Ovary (tissue), 9 donors: ENCODE results near the gene CCDC86. TPM values are rescaled to one million over a fixed set of nuclear protein-coding genes. Genes with fewer than 3 reads are reported as not detected.

Experiments
- DNase-seq, 5 donors: peaks; one replicate each; pipeline ENCODE4 v3.0.0-alpha.2; 2019 to 2020
- H3K27ac ChIP-seq, 2 donors: fragments of 200-600 bp; one replicate each; pipeline versions ENCODE4 v1.5.1 to v1.8.0; 2019 to 2022
- H3K27me3 ChIP-seq: fragments of 200-600 bp; one replicate; pipeline ENCODE4 v1.8.0; 2022
- H3K36me3 ChIP-seq: fragments of 200-600 bp; sonication (generic); one replicate; pipeline ENCODE4 v1.5.1; 2019
- H3K4me1 ChIP-seq: one replicate; pipeline ENCODE4 v1.8.1; 2013; ENCODE audit warnings: mild to moderate bottlenecking, moderate library complexity; ENCODE audit not compliant: insufficient read depth
- H3K4me3 ChIP-seq: fragments of 200-600 bp; sonication (generic); one replicate; pipeline ENCODE4 v1.5.1; 2017
- H3K9me3 ChIP-seq, 2 donors: fragments of 200-600 bp in 1 of 2; sonication (generic) in 1 of 2; one replicate each; pipeline versions ENCODE4 v1.5.1 to v1.8.1; 2013 to 2019; ENCODE audit warnings: mild to moderate bottlenecking in 1 of 2, moderate library complexity in 1 of 2
- CTCF ChIP-seq, 3 donors: fragments of 450-650 bp in 2 of 3; fragments of 200-600 bp in 1 of 3; IDR thresholded peaks; one replicate each; pipeline versions ENCODE4 v1.5.1 to v1.8.0; 2016 to 2022; ENCODE audit warnings: antibody characterized with exemption in 3 of 3, mild to moderate bottlenecking in 1 of 3
- EP300 ChIP-seq: sonication (generic); formaldehyde crosslinking; IDR thresholded peaks from one replicate; pipeline ENCODE4 v1.6.1; 2017; ENCODE audit warnings: antibody characterized with exemption
- POLR2A ChIP-seq: fragments of 450-650 bp; IDR thresholded peaks from one replicate; pipeline ENCODE4 v1.6.1; 2017; ENCODE audit warnings: antibody characterized with exemption, mild to moderate bottlenecking, moderate library complexity
- WGBS, 3 donors: extraction: QIAGEN DNeasy Blood & Tissue Kit in 1 of 3; methylation state at CpG; one replicate each; pipeline versions ENCODE4 v1.1.5 to v1.1.7; 2013 to 2017; 5-methylcytosine and 5-hydroxymethylcytosine counted together
- intact Hi-C, 4 donors: fragments of 100-400 bp; cut with DNase I; formaldehyde crosslinking; loops; one replicate each; pipeline versions ENCODE4 v1.11.0 to v1.15.1; 2022 to 2023
- polyA plus RNA-seq, 2 donors: library from polyadenylated mRNA; stranded (reverse); fragments of 200-250 nt in 1 of 2; fragments of 350-450 nt in 1 of 2; fragmentation: Illumina TruSeq in 1 of 2; extraction: RNeasy Lipid Tissue Mini Kit (QIAGEN cat#74804) in 1 of 2; gene quantifications; one replicate each; pipeline ENCODE4 v1.2.3, GENCODE V29; 2013 to 2014
- total RNA-seq, 7 donors: library from RNA; depleted of rRNA in 2 of 7; stranded (reverse); fragments of >200 nt in 2 of 7; fragmentation: NEBNext Ultra II Directional in 3 of 7; extraction: Animal tissue kit (Norgen Biotek cat#: 25700) in 3 of 7; gene quantifications; one replicate each; pipeline versions ENCODE4 v1.1.0 to v1.2.4, GENCODE V29; 2016 to 2023
- donor health status: DM: no; HTN: no; CAD: no; lungs with moderate emphysema.
- donor health status: DM: no; HTN: no; CAD: no.
- donor health status: Bipolar disorder and iron deficiency.
- donor health status: DM: yes; HTN: yes; CAD: no.
- donor health status: DM: no; HTN: no; CAD: no.
- donor health status: DM: yes; HTN: yes; CAD: no.

The CCDC86 gene
- total and polyA plus RNA-seq, 9 donors = 7.0 to 32.9 (median 19.8) TPM

- Histone ChIP-seq H3K27ac (no peak overlapping the region), H3K9me3 (no peaks in the 10 kb centered on the region), H3K36me3 (no peaks in the 10 kb centered on the region), H3K4me1 (peaks cover 3% of the 10 kb centered on the region), H3K4me3 (no peak overlapping the region), H3K27me3 (no peaks in the 10 kb centered on the region)
- WGBS, 3 donors = 55 to 61% (median 56%) methylated on average over 5 of the region's 5 CpGs
- TF ChIP-seq EP300 (no peak), POLR2A (no peak), CTCF (IDR thresholded peaks at IDR 0.05) (peak in 1 of 3 donors; percentile 18)
- no peak for DNase-seq
- intact Hi-C loops = no loop called here
Measured at GRCh38 chr11:60887556-60887955, 45.6 kb downstream of the CCDC86 start.

DNA sequence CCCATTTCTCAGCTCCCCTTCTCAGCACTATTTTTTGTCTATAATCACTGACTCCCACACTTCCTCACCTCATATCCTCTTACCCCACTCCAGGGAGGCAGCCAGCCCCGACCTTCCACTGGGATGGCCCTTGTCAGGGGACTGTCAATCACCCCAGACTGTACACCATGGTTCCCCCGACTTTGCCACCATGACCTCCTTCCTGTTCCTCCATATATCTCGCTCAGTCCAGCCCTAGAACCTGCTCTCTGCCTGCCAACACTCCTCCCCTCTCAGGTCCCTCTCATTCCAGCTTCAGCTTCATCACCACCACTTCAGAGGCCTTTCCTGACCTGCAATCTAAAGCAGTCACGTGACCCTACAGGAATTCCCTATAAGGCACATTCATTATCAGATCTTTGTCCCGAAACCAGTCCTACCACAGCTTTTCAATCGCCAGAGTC is 48.0 kb downstream of the CCDC86 start:
- peaks cover 3% of the 10 kb centered on the region for H3K4me1 ChIP-seq
- no peaks in the 10 kb centered on the region for H3K9me3 ChIP-seq
- intact Hi-C loops = loop anchor here in 2 of 4 donors (5.0 to 10.0 kb wide), 3 partner anchors 45 to 105 kb away; partner anchors contain the start of genes CCDC86 (in 1 of the 2) and MS4A10 (in 1 of the 2)
- H3K27me3 ChIP-seq = no peaks in the 10 kb centered on the region
- no peak overlapping the region for H3K27ac ChIP-seq
- H3K36me3 ChIP-seq = no peaks in the 10 kb centered on the region
- DNase-seq = no peak
- WGBS, 3 donors = 67 to 75% (median 70%) methylated on average over 6 of the region's 6 CpGs
- H3K4me3 ChIP-seq = no peak overlapping the region
- TF ChIP-seq CTCF (IDR thresholded peaks at IDR 0.05) (no peak), POLR2A (no peak)

DNA sequence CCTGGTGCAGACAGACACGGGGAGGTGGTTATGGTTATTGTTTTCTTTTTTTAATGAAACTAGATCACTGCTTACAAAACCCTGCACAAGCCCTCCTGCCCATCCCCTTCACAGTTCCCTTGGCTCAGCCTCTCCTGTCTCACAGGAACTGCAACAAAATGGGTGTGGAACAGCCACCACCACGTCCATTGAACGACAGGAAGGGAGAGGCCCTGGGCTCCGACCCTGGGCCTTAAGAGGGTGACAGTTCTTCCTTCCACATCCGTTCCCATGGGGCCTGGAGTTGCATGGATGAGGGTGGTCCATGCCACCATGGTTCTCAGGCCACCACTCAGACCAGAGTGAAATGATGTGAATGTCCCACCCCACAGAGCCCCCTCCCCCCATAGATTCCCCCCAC is 48.8 kb downstream of the CCDC86 start:
- WGBS, 3 donors = 58 to 62% (median 59%) methylated on average over 5 of the region's 5 CpGs
- no peaks in the 10 kb centered on the region for H3K36me3 ChIP-seq
- no peak for DNase-seq

GRCh38 chr11:60891103-60891741 is 49.3 kb downstream of the CCDC86 start:
- DNase-seq = peak; percentile 69 to 86 (median 77)
- TF ChIP-seq POLR2A = no peak
- Histone ChIP-seq H3K27me3 (no peaks in the 10 kb centered on the region), H3K4me3 (no peak overlapping the region), H3K4me1 (peaks cover 3% of the 10 kb centered on the region), H3K9me3 (no peaks in the 10 kb centered on the region), H3K36me3 (no peaks in the 10 kb centered on the region), H3K27ac (no peak overlapping the region)
- 30 to 57% (median 34%) methylated on average over 7 of the region's 7 CpGs for WGBS, 3 donors
- intact Hi-C loops = loop anchor here in 2 of 4 donors (5.0 to 10.0 kb wide), 3 partner anchors 46 to 106 kb away; partner anchors contain the start of genes CCDC86 (in 1 of the 2) and MS4A10 (in 1 of the 2)

More for the DNA sequence above, 48.8 kb downstream of the CCDC86 start:
- Histone ChIP-seq H3K27me3 (no peaks in the 10 kb centered on the region), H3K27ac (no peak overlapping the region), H3K4me3 (no peak overlapping the region), H3K4me1 (peaks cover 3% of the 10 kb centered on the region), H3K9me3 (no peaks in the 10 kb centered on the region)
- no peak for TF ChIP-seq POLR2A
- TF ChIP-seq CTCF (IDR thresholded peaks at IDR 0.05) = no peak
- no peak for TF ChIP-seq EP300
- intact Hi-C loops = loop anchor here in 2 of 4 donors (5.0 to 10.0 kb wide), 3 partner anchors 46 to 106 kb away; partner anchors contain the start of genes CCDC86 (in 1 of the 2) and MS4A10 (in 1 of the 2)

DNA sequence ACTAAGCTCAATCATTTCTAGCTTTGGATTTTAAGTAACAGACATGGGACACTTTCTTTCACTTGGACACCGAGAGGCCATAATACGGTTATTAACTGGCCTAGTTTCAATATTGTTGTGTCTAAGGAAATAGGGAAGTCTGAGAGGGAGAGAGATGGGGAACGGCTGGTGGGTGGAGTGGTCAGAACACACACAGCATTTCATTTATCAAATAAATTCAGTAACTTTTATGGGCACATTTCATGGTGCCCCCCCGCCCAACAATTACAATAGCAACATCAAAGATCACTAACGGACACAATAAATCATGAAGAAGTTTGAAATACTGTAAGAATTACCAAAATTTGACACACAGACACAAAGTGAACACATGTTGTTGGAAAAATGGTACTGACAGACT is 53.8 kb downstream of the CCDC86 start:
- Histone ChIP-seq H3K27ac (no peak overlapping the region), H3K36me3 (no peaks in the 10 kb centered on the region), H3K4me1 (peaks cover 3% of the 10 kb centered on the region), H3K4me3 (no peak overlapping the region), H3K9me3 (no peaks in the 10 kb centered on the region), H3K27me3 (no peaks in the 10 kb centered on the region)
- DNase-seq = no peak
- intact Hi-C loops = loop anchor here (5.0 to 10.0 kb wide), 4 partner anchors 51 to 188 kb away; partner anchors contain the start of genes CCDC86 (in 1 of the 4) and MS4A10 (in 1 of the 4)
- 62 to 78% (median 64%) methylated on average over 5 of the region's 5 CpGs for WGBS, 3 donors
- no peak for TF ChIP-seq EP300
- no peak for TF ChIP-seq POLR2A
- TF ChIP-seq CTCF (IDR thresholded peaks at IDR 0.05) = no peak
